ENCODE measurements around the gene ARHGAP9. TPM values are rescaled to one million over a fixed set of nuclear protein-coding genes. Genes with fewer than 3 reads are reported as not detected.

The ARHGAP9 gene
- total RNA-seq, 1 experiment from 2014 or later: not detected

DNA sequence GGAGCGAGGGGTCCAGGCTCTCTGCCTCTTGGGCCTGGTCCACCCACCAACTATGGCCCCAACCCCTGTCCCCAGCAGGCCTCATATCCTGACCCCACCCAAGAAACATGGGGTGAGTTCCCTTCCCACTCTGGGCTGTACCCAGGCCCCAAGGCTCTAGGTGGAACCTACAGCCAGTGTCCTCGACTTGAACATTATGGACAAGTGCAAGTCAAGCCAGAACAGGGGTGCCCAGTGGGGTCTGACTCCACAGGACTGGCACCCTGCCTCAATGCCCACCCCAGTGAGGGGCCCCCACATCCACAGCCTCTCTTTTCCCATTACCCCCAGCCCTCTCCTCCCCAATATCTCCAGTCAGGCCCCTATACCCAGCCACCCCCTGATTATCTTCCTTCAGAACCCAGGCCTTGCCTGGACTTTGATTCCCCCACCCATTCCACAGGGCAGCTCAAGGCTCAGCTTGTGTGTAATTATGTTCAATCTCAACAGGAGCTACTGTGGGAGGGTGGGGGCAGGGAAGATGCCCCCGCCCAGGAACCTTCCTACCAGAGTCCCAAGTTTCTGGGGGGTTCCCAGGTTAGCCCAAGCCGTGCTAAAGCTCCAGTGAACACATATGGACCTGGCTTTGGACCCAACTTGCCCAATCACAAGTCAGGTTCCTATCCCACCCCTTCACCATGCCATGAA lies 8.6 kb downstream of the ARHGAP9 start:
- TF ChIP-seq EZH2 (IDR thresholded peaks at IDR 0.05; ENCODE audit: low read depth) (no peak), CTCF (conservative IDR thresholded peaks at IDR 0.05) (no peak)
- Histone ChIP-seq H3F3A (ENCODE audit: insufficient read depth, low read depth) (no peaks in the 10 kb centered on the region), H3K4me2 (no peak overlapping the region), H3K27me3 (ENCODE audit: insufficient read depth, low read depth) (peaks cover 90% of the 10 kb centered on the region), H3K4me3 (no peak overlapping the region), H3K79me2 (ENCODE audit: low read depth) (no peaks in the 10 kb centered on the region), H3K4me1 (replicated peaks; ENCODE audit: insufficient read depth) (no peaks in the 10 kb centered on the region), H2AFZ (no peak overlapping the region), H4K20me1 (ENCODE audit: insufficient read depth) (no peaks in the 10 kb centered on the region), H3K9me2 (ENCODE audit: insufficient read depth) (no peaks in the 10 kb centered on the region), H3K27ac (no peak overlapping the region), H3K36me3 (ENCODE audit: low read depth) (no peaks in the 10 kb centered on the region), H3K9me3 (ENCODE audit: insufficient read depth, low read depth) (no peaks in the 10 kb centered on the region)
- intact Hi-C loops (cut with micrococcal nuclease; ENCODE audit: unreplicated experiment): no loop called here
- ChIA-PET POLR2A (ENCODE audit: unreplicated experiment) (no interaction called here), CTCF (interaction anchor here (0.6 kb wide), 1 partner anchor 27 kb away, joined by 4 read pairs; no protein-coding TSS in a partner anchor)
- DNase-seq: no peak
- BruUV-seq (replicated peaks): no TSS peak

- Histone ChIP-seq H4K20me1 (ENCODE audit: insufficient read depth) (no peaks in the 10 kb centered on the region), H3F3A (ENCODE audit: insufficient read depth, low read depth) (no peaks in the 10 kb centered on the region), H3K4me3 (no peak overlapping the region), H3K36me3 (ENCODE audit: low read depth) (no peaks in the 10 kb centered on the region), H3K27me3 (ENCODE audit: insufficient read depth, low read depth) (peaks cover 97% of the 10 kb centered on the region), H3K4me2 (no peak overlapping the region), H2AFZ (no peak overlapping the region), H3K4me1 (replicated peaks; ENCODE audit: insufficient read depth) (no peaks in the 10 kb centered on the region), H3K9me3 (ENCODE audit: insufficient read depth, low read depth) (no peaks in the 10 kb centered on the region), H3K79me2 (ENCODE audit: low read depth) (no peaks in the 10 kb centered on the region), H3K27ac (no peak overlapping the region), H3K9me2 (ENCODE audit: insufficient read depth) (no peaks in the 10 kb centered on the region)
- ChIA-PET CTCF (no interaction called here), POLR2A (ENCODE audit: unreplicated experiment) (no interaction called here)
- BruUV-seq (replicated peaks): no TSS peak
- intact Hi-C loops (cut with micrococcal nuclease; ENCODE audit: unreplicated experiment): no loop called here
- TF ChIP-seq CTCF (conservative IDR thresholded peaks at IDR 0.05) (no peak), EZH2 (IDR thresholded peaks at IDR 0.05; ENCODE audit: low read depth) (no peak)
- DNase-seq: no peak
Observed at GRCh38 chr12:57470286-57470969, 9.2 kb downstream of the ARHGAP9 start.

- ChIA-PET POLR2A (ENCODE audit: unreplicated experiment) (interaction anchor here (0.6 kb wide), 1 partner anchor 445 kb away, joined by 4 read pairs; no protein-coding TSS in a partner anchor), CTCF (no interaction called here)
- Histone ChIP-seq H3F3A (ENCODE audit: insufficient read depth, low read depth) (no peaks in the 10 kb centered on the region), H3K9me2 (ENCODE audit: insufficient read depth) (no peaks in the 10 kb centered on the region), H3K4me3 (no peak overlapping the region), H3K4me1 (replicated peaks; ENCODE audit: insufficient read depth) (no peaks in the 10 kb centered on the region), H3K36me3 (ENCODE audit: low read depth) (no peaks in the 10 kb centered on the region), H3K27me3 (ENCODE audit: insufficient read depth, low read depth) (peaks cover 100% of the 10 kb centered on the region), H3K27ac (no peak overlapping the region), H2AFZ (no peak overlapping the region), H3K4me2 (no peak overlapping the region), H3K9me3 (ENCODE audit: insufficient read depth, low read depth) (no peaks in the 10 kb centered on the region), H4K20me1 (ENCODE audit: insufficient read depth) (no peaks in the 10 kb centered on the region), H3K79me2 (ENCODE audit: low read depth) (no peaks in the 10 kb centered on the region)
- intact Hi-C loops (cut with micrococcal nuclease; ENCODE audit: unreplicated experiment): no loop called here
- no peak for DNase-seq
- no TSS peak for BruUV-seq (replicated peaks)
- TF ChIP-seq CTCF (conservative IDR thresholded peaks at IDR 0.05) (no peak), EZH2 (IDR thresholded peaks at IDR 0.05; ENCODE audit: low read depth) (no peak)
Observed at GRCh38 chr12:57469296-57470164, 10.1 kb downstream of the ARHGAP9 start.
